ENCODE results near the gene MUC5AC. TPM values are rescaled to one million over a fixed set of nuclear protein-coding genes. Genes with fewer than 3 reads are reported as not detected.
"Not testable (repeated sequence)": the region's sequence is repeated elsewhere in the genome, so short reads cannot be mapped to it uniquely, and the experiment has no call there.

MUC5AC gene, protein sequence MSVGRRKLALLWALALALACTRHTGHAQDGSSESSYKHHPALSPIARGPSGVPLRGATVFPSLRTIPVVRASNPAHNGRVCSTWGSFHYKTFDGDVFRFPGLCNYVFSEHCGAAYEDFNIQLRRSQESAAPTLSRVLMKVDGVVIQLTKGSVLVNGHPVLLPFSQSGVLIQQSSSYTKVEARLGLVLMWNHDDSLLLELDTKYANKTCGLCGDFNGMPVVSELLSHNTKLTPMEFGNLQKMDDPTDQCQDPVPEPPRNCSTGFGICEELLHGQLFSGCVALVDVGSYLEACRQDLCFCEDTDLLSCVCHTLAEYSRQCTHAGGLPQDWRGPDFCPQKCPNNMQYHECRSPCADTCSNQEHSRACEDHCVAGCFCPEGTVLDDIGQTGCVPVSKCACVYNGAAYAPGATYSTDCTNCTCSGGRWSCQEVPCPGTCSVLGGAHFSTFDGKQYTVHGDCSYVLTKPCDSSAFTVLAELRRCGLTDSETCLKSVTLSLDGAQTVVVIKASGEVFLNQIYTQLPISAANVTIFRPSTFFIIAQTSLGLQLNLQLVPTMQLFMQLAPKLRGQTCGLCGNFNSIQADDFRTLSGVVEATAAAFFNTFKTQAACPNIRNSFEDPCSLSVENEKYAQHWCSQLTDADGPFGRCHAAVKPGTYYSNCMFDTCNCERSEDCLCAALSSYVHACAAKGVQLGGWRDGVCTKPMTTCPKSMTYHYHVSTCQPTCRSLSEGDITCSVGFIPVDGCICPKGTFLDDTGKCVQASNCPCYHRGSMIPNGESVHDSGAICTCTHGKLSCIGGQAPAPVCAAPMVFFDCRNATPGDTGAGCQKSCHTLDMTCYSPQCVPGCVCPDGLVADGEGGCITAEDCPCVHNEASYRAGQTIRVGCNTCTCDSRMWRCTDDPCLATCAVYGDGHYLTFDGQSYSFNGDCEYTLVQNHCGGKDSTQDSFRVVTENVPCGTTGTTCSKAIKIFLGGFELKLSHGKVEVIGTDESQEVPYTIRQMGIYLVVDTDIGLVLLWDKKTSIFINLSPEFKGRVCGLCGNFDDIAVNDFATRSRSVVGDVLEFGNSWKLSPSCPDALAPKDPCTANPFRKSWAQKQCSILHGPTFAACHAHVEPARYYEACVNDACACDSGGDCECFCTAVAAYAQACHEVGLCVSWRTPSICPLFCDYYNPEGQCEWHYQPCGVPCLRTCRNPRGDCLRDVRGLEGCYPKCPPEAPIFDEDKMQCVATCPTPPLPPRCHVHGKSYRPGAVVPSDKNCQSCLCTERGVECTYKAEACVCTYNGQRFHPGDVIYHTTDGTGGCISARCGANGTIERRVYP (N-terminal part only)
- total RNA-seq (2014; rRNA removed; shearing (Covaris generic); ENCODE audit: low replicate concordance): not detected in 2 replicates

DNA sequence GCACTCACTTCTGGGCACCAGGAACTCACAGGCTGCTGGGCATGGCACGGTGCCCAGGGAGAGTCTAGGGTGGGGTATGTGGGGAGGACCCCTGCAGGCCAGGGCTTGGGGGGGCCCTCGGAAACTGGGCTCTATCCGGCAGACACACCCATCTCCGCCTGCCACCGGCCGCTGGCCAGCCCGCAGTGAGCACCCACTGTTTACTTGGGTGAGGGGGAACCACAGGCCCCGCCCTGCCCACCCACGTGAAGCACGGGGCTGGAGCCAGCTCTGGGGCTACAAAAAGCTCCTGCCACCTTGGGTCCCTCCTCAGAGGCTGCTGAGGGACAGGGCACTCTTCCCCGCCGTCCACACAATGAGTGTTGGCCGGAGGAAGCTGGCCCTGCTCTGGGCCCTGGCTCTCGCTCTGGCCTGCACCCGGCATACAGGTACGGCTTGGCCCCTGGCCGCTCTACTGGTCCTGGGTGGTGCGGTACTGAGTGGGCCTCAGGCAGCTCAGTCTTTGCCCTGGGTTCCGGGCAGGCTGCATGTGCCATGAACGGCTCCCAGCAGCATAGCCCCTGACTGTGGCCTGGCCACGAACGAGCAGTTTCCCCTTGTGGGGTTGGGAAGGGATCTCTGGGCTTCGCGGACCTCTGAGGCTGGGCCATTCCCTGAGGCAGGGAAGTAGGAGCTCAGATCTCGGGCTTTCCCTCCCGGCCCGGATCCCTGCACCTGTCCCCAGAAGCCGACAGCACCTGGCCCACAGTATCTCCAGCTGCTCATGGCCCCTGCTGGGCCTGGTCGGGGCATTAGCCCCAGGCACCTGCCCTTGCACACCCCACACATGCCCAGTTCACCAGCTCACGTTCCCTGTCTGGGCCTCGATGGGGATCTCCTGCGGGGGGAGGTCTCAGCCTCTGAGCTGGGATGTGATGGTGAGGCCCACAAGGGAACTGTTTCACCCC is at the start of gene MUC5AC:
Gene MUC5AC, plus strand, starts transcription at position 309 of the 947 bp plus-strand sequence. Its CDS starts 47 bp downstream, at position 356.
- in situ Hi-C loops (cut with HindIII; ENCODE audit: low pct_unique_long_range_greater_than_20kb, low sequenced_read_pairs): no loop called here
- DNase-seq (ENCODE audit: low read depth): no peak

DNA sequence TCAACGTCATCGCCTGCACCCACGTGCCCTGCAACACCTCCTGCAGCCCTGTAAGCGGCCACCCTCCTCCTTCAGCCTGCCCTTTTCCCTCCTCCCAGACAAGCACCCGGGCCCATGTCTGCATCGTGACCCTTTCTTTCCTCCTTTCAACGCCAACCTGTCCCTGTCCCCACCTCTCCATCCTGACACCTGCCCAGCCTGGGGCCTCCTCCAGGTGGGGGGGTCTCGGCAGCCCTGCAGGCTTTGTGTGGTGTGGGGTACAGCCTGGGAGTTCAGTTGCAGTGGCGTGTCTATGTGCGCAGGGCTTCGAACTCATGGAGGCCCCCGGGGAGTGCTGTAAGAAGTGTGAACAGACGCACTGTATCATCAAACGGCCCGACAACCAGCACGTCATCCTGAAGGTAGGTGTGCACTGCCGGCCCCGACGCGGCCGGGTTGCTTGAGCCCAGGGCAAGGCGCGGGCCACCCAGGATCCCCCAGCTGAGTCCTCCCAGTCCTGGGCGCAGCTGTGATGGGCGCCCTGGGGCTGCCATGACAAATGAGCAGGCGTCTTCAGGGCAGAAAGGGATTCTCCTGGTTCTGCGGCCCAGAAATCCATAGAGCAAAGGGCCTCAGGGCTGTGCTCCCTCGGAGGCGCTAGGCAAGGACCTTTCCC is 49.4 kb upstream of the MUC5AC start:
- in situ Hi-C loops (cut with HindIII; ENCODE audit: low pct_unique_long_range_greater_than_20kb, low sequenced_read_pairs): no loop called here
- DNase-seq (ENCODE audit: low read depth): no peak

DNA sequence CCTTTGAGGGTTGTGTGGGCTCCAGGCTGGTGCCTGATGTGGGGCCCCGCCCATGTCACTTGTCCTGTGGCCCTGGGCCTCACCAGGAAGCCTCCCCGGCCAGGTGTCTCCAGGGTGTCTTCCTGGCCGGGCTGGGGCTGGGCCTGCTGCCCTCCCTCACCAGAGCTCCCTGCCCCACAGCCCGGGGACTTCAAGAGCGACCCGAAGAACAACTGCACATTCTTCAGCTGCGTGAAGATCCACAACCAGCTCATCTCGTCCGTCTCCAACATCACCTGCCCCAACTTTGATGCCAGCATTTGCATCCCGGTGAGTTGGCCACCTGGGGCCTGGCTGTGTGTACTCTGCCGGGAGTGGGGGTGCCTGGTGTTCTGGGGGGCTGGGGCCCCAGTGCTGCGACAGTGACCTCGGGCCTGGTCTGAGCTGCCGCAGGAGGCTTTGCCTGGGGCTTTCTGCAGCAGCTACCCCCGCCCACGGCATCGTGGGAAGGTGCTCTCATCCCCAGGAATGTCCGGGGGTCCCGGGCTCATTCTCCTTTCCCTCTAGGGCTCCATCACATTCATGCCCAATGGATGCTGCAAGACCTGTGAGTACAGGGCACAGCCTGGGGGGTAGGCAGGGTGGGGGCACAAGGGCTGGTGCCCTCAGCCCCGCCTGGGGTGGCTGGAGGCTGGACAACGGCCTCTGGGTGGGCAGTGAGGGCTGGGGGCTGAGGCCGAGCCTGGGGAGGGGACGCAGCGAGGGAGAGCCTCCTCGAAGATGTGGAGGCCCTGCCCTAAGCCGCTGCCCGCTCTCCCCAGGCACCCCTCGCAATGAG is 48.4 kb upstream of the MUC5AC start:
- no peak for DNase-seq (ENCODE audit: low read depth)
- in situ Hi-C loops (cut with HindIII; ENCODE audit: low pct_unique_long_range_greater_than_20kb, low sequenced_read_pairs): no loop called here

DNA sequence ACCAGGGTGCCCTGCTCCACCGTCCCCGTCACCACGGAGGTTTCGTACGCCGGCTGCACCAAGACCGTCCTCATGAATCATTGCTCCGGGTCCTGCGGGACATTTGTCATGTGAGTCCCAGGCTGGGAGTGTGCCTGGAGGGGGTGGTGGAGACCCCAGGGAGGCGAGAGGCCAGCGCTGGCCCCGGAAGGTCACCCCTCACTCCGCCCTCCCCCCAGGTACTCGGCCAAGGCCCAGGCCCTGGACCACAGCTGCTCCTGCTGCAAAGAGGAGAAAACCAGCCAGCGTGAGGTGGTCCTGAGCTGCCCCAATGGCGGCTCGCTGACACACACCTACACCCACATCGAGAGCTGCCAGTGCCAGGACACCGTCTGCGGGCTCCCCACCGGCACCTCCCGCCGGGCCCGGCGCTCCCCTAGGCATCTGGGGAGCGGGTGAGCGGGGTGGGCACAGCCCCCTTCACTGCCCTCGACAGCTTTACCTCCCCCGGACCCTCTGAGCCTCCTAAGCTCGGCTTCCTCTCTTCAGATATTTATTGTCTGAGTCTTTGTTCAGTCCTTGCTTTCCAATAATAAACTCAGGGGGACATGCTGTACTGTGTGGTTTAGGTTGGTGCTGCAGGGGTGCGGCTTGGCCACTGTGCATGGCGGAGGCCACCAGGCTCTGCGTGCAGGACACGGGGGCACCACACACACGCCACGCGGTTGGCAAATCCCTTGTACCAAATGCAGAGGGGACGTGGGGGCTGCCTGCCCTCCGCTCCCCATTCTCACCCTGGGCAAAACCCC is 47.6 kb upstream of the MUC5AC start:
- no peak for DNase-seq (ENCODE audit: low read depth)
- in situ Hi-C loops (cut with HindIII; ENCODE audit: low pct_unique_long_range_greater_than_20kb, low sequenced_read_pairs): no loop called here

DNA sequence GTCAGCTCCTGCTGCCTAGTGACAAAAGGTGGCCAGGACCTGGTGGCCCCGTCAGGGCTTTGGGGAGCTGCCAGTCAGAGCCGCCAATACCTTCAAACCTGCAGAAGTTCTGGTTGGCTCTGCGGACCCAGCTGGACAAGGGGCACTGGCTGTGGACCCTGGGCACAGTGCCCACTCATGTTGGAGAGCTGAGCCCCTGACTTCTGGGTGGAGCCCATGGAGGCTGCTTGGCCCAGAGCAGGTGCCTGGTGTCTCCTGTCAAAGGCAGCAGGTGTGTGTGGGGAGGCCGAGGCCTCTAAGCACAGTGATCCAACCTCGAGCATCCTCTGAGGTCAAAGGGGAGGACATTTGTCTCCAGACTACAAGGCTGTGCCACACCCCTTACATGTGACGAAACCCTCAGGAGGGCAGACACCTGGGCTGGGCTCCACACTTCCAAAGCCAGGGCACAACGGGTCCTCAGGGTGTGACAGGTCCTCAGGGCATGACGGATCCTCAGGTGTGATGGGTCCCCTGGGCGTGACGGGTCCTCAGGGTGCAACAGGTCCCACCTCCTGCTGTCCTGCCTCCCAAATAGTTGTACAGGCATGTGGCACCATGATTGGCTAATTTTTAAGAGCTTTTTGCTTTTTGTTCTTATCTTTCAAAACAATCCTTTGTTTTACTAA is 46.1 kb upstream of the MUC5AC start:
- no peak for DNase-seq (ENCODE audit: low read depth)
- in situ Hi-C loops (cut with HindIII; ENCODE audit: low pct_unique_long_range_greater_than_20kb, low sequenced_read_pairs): no loop called here

DNA sequence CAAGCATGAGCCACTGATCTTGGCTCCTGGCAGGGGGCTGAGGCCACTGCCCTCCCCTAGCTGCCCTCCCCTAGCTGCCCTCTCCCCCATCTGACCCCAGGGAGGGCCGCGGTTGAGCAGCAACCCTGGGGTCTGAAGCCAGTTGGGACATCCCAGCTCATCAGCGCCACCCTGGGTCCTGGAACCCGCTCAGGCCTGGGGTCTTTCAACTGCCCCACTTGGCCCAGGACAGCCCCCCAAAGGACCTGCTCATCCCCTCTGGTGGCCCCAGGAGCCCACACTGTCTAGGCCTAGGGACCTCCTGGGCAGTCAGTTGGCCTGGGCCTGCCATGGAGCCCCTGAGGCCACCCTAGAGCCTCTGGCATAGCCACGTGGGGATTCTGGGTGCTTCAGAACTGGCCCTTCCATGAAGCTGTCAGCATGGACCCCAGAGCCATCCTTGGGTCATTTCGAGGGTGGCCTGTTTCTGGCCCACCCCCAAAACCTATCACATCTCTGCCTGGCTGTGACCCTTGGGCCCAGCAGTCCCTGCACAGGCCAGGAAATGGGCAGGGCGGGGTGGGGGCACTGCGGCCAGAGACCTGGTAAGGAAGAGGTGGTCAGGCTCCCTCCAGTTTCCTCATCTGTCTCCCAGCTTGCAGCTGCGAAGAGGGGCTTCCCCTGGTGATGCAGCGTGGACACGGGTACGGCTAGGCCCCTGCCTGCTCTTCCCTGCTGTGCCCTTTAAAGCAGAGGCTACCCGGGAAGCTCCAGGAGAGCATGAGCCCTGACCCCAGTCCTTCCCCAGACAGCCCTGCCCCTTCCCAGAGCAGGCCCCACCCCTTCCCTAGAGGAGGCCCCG is 45.2 kb upstream of the MUC5AC start:
- no peak for DNase-seq (ENCODE audit: low read depth)
- in situ Hi-C loops (cut with HindIII; ENCODE audit: low pct_unique_long_range_greater_than_20kb, low sequenced_read_pairs): no loop called here

DNA sequence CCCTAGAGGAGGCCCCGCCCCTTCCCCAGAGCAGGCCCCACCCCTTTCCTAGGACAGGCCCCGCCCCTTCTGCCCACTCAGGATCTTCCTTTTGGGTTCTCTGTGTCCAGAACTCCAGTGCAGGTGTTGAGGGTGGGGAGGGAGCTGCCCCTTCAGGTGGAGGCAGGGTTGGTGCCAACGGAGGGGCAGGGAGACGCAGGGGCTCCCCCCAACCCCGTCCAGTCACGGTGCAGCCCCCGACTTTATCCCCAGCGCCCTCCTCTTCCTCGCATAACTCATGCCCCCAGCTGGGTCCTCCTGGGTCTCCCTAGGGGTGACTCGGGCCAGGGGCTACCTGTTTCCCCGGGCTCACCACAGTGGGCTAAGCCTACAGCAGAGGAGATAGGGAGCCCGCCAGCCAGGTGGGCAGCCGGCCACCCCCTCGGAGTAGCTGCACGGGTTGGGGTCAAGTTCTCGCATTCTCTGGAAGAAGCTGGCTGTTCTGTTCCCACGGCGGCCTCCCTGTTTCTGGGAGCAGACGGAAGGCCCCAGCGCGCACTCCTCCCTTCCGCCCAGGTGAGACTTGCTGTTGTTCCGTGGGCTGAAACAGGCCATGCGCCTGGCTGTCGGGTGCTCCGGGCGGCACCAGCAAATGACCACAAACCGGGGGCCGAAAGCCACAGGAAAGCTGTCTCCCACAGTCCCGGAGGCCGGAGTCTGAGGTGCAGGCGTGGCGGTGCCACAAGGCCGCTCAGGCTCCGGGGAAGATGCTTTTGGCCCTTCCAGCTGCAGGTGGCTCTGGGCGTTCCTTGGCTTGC is 44.1 kb upstream of the MUC5AC start:
- DNase-seq (ENCODE audit: low read depth): no peak
- in situ Hi-C loops (cut with HindIII; ENCODE audit: low pct_unique_long_range_greater_than_20kb, low sequenced_read_pairs): no loop called here

DNA sequence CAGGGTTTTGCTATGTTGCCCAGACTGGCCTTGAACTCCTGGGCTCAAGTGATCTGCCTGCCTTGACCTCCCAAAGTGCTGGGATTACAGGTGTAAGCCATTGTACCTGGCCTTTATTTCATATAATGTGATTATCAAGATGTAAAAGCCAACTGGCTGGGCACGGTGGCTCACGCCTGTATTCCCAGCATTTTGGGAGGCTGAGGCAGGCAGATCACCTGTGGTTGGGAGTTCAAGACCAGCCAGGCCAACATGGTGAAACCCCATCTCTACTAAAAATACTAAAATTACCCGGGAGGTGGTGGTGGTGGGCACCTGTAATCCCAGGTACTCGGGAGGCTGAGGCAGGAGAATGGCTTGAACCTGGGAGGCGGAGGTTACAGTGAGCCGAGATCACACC is 42.5 kb upstream of the MUC5AC start:
- DNase-seq (ENCODE audit: low read depth); in situ Hi-C loops (cut with HindIII; ENCODE audit: low pct_unique_long_range_greater_than_20kb, low sequenced_read_pairs): not testable (repeated sequence)

DNA sequence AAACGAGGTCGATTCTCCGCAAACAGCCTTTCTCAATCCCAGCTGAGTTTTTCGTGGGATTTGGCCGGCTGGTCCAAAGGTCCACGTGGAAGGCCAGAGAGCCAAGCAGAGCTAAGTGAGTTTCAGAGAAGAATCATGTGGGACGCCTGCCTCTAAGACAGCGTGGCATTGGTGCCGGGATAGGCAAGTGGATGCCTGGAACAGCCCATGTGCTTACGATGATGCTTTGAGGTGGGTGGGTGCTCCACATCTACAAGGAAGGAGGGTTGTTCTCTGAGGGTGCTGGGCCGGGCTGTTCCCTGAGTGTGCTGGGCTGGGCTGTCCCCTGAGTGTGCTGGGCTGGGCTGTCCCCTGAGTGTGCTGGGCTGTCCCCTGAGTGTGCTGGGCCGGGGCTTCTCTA is 41.6 kb upstream of the MUC5AC start:
- no peak for DNase-seq (ENCODE audit: low read depth)
- in situ Hi-C loops (cut with HindIII; ENCODE audit: low pct_unique_long_range_greater_than_20kb, low sequenced_read_pairs): no loop called here

DNA sequence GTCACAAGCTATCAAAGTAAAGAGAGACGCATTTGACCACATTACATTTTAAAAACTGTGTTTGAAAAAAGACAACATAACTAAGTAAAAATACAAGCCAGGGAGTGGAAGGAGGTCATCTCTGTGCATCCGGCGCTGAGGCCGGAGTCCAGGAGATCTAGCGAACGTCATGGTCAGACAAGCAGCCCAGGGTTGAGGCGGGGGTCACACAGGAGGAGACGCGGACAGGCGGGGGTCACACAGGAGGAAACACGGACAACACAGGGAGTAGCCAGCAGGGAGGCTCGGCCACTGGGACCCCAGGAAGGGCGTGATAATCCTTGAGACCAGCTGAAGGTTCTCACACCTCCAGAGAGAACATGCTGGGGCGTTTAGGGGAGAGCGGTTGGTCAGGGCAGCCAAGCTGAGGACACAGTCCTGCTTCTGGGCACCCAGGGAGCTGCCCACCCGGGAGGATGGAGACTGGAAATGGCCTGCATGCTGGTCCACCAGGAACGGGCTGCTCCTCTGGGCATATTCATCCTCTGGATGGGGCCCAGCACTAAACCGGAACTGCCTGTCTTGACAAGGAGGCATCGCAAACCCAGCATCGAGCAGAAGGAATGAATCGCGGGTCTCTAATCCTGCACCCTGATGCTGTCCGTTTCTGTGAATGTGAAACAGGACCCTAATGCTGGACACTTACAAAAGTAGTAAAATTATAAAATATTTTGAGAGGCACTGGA is 40.9 kb upstream of the MUC5AC start:
- in situ Hi-C loops (cut with HindIII; ENCODE audit: low pct_unique_long_range_greater_than_20kb, low sequenced_read_pairs): no loop called here
- DNase-seq (ENCODE audit: low read depth): no peak

DNA sequence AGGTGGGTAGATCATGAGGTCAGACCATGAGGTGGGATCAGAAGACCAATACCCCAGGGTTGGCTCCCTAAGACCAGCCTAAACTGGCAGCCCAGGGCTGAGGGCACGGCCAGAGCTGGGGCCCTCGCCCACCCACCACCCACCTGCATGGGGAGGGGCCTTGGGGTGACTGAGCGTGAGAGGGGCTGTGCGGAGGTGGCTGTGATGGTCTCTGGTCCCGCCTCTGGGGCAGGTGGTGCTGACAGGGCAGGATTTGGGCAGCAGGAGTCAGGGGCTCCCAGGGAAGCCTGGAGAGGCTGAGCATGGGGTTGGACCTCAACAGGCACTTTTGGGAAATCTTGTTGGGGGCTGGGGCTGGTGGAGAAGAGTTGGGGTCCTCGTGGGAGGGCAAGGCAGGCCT is 39.8 kb upstream of the MUC5AC start:
- in situ Hi-C loops (cut with HindIII; ENCODE audit: low pct_unique_long_range_greater_than_20kb, low sequenced_read_pairs): no loop called here
- no peak for DNase-seq (ENCODE audit: low read depth)

DNA sequence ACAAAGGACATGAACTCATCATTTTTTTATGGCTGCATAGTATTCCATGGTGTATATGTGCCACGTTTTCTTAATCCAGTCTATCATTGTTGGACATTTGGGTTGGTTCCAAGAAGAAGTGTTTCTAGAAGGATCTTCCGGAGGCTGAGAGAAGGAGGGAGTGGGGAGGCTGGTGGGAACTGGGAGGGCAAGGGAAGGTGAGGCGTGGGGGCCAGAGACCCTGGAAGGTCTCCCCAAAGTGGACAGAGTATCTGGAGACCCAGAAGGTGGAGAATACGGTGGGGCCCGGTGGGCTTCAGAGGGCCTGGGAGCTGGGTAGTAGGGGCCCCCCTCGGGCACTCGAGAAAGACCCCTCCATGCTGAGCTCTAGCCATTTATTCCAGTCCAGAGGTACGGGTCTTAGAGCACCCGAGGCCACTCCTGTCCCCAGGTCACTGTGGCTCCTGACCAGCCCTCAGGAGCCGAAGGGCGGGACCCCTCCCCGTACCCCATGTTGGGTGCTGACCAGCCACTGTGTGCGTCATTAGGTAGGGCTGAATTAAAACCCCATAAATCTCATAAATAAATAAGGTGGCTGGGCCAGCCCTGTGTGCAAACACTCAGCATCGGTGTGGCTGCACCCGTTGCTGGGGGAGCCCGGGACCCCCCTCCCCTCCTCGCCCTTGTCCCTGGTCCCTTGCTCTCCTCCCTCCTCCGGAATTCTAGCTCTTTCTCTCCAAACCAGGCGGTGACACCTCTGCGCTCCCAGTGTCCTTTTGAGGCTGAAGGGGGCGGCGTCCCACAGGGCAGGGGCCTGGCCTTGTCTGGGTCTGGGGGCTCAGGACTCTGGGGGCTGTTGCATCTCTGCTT is 38.8 kb upstream of the MUC5AC start:
- no peak for DNase-seq (ENCODE audit: low read depth)
- in situ Hi-C loops (cut with HindIII; ENCODE audit: low pct_unique_long_range_greater_than_20kb, low sequenced_read_pairs): no loop called here
